SK-N-DZ (cell line): ENCODE measurements around the gene PERCC1.
A peak's percentile ranks its signal among the peaks of the same experiment; 100 is the strongest.

Source experiments
- DNase-seq: peaks from one replicate; pipeline ENCODE4 v3.0.0-alpha.2; 2015; ENCODE audit warnings: low spot score

The PERCC1 gene

GRCh38 chr16:1412847-1413246, 18.0 kb upstream of the PERCC1 start:
- no peak for DNase-seq

GRCh38 chr16:1413684-1414531, 17.0 kb upstream of the PERCC1 start:
- DNase-seq, result peak; percentile 66

- no peak for DNase-seq
Measured at GRCh38 chr16:1414532-1415260, 16.2 kb upstream of the PERCC1 start, which contains the start of gene UNKL. UNKL (minus strand) TSS chr16:1414704; CDS start chr16:1414691, 13 bp downstream.

- no peak for DNase-seq
Measured at GRCh38 chr16:1416521-1416941, 14.3 kb upstream of the PERCC1 start.

DNA sequence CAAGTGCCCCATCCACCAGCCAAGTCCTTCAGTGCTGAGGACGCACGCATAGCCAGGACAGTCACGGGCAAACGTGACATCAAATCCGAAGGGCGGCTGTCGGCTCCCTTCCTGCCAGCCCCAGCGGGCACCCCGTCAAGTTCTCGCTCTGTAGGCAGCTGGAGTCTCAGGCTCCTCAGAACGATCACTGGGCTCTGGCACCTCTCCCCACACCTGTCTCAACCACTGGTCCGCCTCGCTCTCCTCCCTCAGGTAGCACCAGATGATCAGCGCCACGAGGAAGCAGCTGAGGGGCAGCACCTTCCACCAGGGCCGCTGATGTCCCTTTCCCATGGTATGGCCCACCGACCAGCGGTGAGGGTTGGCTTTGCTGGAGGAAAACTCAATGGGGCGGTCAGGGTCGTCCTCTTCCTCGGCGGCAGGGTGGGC, 10.8 kb upstream of the PERCC1 start:
- DNase-seq, result no peak

GRCh38 chr16:1422076-1422475, 8.8 kb upstream of the PERCC1 start:
- no peak for DNase-seq

- DNase-seq, result no peak
Measured at GRCh38 chr16:1424028-1424427, 6.8 kb upstream of the PERCC1 start.

DNA sequence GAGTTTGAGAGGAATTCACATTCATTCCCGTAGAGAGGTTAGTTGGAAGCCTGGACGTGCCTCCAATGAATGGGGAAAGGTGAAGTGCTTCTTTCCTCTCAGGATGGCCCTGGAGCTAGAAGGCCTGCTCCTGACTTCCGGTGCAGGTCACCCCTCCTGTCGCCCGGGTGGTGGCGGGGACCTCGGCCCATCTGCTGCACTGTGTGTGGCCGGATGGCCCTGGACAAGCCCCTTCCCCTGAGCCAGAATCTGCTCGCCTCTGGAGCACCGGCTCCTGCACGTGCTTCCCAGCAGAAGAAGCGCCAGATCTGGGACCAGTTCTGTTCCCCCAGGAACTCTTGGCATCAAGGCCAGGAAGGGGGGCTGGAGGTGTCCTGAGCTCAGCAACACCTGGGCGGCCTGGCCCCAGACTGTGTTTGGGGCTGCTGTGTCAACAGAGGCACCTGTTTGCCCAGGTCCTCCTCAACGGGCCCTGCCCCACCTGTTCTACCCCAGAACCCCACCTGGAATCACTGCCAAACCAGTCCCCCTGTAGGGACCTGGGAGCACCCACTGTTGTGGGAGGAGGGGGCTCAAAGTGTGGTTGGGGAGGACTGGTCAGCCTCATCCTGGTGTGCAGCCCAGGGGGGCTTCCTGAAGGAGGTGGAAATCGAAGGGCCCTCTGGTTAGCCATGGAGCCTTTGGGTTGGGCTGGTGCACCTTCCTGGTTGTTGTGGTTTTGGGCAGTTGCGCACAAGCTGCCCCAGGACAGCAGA, 5.1 kb upstream of the PERCC1 start:
- no peak for DNase-seq

- no peak for DNase-seq
Measured at GRCh38 chr16:1426734-1427471, 4.0 kb upstream of the PERCC1 start.

GRCh38 chr16:1427473-1428461, 3.1 kb upstream of the PERCC1 start:
- DNase-seq, result no peak

DNA sequence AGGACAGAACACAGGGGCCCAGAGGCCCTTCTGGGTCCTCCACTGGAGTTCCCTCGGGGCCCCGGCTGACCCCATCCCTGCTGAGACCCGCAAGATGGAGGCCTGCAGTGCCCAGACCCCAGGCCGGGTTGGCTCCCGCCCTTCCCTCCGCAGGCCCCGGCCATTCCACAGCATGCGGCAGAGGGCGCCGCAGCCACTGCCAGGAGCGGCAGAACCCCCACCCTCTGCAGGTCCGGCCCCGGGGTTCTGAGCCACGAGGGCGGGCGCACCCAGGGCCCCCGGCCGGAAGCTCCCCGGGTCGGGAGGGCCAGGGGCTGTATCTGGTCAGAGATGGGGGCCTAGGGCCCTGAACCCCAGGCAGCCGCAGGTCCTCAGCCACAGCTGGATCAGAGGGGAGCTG, 2.4 kb upstream of the PERCC1 start:
- no peak for DNase-seq

DNA sequence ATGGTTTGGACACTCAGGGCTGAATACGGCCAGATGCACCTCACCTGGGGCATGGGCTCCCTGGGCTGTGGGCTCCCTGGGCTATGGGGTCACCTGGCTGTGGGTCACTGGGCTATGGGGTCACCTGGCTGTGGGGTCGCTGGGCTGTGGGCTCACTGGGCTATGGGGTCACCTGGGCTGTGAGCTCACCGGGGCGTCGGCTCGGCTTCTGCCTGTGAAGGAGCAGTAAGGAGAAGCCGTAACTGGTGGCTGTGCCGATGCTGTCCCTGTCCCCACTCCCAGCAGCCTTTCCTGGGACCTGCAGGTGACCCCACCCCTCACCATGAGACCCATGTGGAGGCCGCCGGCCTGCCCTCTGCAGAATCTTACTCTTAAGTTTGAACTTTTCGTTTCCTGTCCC, 1.9 kb upstream of the PERCC1 start:
- no peak for DNase-seq

DNA sequence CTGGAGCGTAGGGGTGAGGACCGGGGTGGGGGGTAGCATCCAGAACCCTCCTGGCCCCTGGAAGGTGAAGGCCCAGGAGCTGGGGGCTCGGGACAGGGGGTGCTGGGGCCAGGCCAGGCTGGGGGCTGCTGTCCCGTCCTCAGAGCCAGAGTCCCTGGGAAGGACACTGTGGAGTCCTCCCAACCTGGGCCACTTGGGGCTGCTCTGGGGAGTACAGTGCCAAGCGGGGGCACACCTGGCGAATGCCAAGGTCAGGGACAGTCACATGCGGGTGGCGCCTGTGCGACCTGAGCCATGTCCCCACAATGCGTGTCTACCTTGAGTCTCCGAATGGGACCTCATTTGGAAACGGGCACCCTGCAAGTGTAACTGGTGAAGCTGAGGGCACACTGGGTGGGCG, 1.2 kb upstream of the PERCC1 start:
- DNase-seq, result no peak

DNA sequence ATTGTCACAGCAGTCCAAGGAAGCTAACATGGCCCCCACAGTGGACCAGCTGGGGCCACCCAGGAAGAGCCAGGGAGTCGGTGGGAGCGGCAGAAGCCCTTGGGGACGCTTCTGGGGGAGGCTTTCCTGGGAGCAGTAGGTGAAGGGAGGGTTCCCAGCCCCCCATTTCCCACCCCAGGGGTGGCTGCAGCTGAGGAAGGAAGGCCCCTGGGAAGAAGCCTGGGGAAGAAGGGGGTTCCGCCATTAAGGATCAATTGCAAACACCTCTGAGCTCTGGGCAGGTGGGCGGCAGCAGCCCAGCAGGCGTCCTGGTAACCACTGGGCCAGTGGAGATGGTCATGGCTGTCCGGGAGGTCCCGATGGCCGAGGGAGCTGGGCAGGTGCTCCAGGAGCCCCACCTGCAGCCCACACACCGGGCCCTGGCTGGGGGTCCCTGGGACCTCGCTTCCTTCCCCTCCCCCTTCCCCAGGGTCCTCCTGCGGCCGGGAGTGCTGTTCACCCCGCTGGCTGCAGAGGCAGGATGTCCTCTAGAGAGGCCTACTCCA, 592 bp upstream of the PERCC1 start:
- no peak for DNase-seq

- no peak for DNase-seq
Measured at GRCh38 chr16:1431497-1432270, 806 bp downstream of the PERCC1 start.

DNA sequence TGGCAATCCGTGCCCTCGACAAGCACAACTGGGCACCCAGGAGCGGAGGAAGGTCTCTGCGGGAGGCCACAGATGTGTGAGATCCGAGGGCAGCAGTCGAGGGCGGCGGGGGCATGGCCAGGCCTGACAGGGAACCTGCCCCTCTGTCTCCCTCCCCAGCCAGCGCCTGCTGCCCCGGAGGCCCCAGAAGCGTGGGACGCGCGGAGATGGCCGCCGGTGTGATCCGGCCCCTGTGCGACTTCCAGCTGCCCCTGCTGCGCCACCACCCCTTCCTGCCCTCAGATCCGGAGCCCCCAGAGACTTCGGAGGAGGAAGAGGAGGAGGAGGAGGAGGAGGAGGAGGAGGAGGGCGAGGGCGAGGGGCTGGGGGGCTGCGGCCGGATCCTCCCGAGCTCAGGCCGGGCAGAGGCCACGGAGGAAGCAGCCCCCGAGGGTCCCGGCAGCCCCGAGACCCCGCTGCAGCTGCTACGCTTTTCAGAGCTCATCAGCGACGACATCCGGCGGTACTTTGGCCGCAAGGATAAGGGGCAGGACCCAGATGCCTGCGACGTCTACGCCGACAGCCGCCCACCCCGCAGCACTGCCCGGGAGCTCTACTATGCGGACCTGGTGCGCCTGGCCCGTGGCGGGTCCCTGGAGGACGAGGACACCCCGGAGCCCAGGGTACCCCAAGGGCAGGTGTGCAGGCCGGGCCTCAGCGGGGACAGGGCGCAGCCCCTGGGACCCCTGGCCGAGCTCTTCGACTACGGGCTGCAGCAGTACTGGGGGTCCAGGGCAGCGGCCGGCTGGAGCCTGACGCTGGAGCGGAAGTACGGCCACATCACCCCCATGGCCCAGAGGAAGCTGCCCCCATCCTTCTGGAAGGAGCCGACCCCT, 1.7 kb downstream of the PERCC1 start:
- no peak for DNase-seq

GRCh38 chr16:1433263-1433560, 2.3 kb downstream of the PERCC1 start:
- no peak for DNase-seq

DNA sequence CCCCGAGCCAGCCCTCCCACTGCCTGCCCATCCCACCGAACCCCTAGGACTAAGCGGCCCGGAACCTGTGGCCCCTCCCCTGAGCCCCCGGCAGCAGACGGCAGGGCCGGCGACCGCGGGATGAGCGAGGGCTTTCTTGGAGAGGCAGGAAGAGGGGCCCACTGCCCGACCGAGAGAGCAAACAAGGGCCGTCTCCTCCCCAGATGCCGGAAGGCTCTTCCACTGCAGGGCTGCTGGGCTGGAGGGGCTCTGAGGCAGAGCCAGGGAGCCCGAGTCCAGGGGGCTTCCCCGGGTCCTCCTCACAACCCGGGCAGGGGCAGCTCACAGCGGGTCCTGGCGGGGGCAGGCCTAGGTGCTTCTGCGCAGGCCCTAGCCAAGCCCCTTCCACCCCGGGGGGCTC, 2.9 kb downstream of the PERCC1 start:
- no peak for DNase-seq
